Activated CD8-positive, alpha-beta memory T cell treated with anti-CD3 and anti-CD28 coated beads for 48 hours (primary cell): Measurements from ENCODE around the gene PPFIBP2.

Experiments used
- DNase-seq, 3 experiments: peaks; one replicate each; pipeline ENCODE4 v3.0.0-alpha.2; 2020; ENCODE audit warnings: low read depth in 2 of 3, low spot score in 2 of 3

The PPFIBP2 gene

GRCh38 chr11:7621090-7621489 is 107.3 kb downstream of the PPFIBP2 start:
- no peak for DNase-seq

- no peak for DNase-seq
Observed at GRCh38 chr11:7621554-7621953, 107.8 kb downstream of the PPFIBP2 start.

GRCh38 chr11:7622721-7623120 is 108.9 kb downstream of the PPFIBP2 start:
- DNase-seq: no peak

GRCh38 chr11:7628660-7629059 is 114.9 kb downstream of the PPFIBP2 start:
- no peak for DNase-seq

- DNase-seq: no peak
Observed at GRCh38 chr11:7630002-7630401, 116.2 kb downstream of the PPFIBP2 start.

GRCh38 chr11:7632211-7632610 is 118.4 kb downstream of the PPFIBP2 start:
- DNase-seq: no peak

- DNase-seq: no peak
Observed at GRCh38 chr11:7635137-7635536, 121.3 kb downstream of the PPFIBP2 start.

- DNase-seq: no peak
Observed at GRCh38 chr11:7635708-7636107, 121.9 kb downstream of the PPFIBP2 start.

- DNase-seq: no peak
Observed at GRCh38 chr11:7636350-7636749, 122.6 kb downstream of the PPFIBP2 start.

- DNase-seq: no peak
Observed at GRCh38 chr11:7637447-7638157, 123.8 kb downstream of the PPFIBP2 start.

GRCh38 chr11:7638710-7639642 is 125.2 kb downstream of the PPFIBP2 start:
- no peak for DNase-seq

GRCh38 chr11:7639643-7640025 is 125.8 kb downstream of the PPFIBP2 start:
- no peak for DNase-seq

- DNase-seq: no peak
Observed at GRCh38 chr11:7640816-7641215, 127.0 kb downstream of the PPFIBP2 start.

GRCh38 chr11:7642747-7643146 is 128.9 kb downstream of the PPFIBP2 start:
- DNase-seq: no peak

GRCh38 chr11:7643314-7643713 is 129.5 kb downstream of the PPFIBP2 start:
- no peak for DNase-seq

GRCh38 chr11:7645206-7645605 is 131.4 kb downstream of the PPFIBP2 start:
- DNase-seq: no peak

- no peak for DNase-seq
Observed at GRCh38 chr11:7646866-7647265, 133.1 kb downstream of the PPFIBP2 start.

- no peak for DNase-seq
Observed at GRCh38 chr11:7648264-7648663, 134.5 kb downstream of the PPFIBP2 start.

GRCh38 chr11:7651140-7651551 is 137.3 kb downstream of the PPFIBP2 start:
- DNase-seq: no peak

- DNase-seq: no peak
Observed at GRCh38 chr11:7651700-7652099, 137.9 kb downstream of the PPFIBP2 start.

- no peak for DNase-seq
Observed at GRCh38 chr11:7654195-7654705, 140.5 kb downstream of the PPFIBP2 start.
